ENCODE data around the gene STKLD1. TPM values are rescaled to one million over a fixed set of nuclear protein-coding genes. Genes with fewer than 3 reads are reported as not detected.

STKLD1 gene
- total RNA-seq, 5 donors from 2014 or later (not counting 1 experiment from before 2014, with no cell fraction given): 0.49 to 1.1 (median 0.70) TPM

GRCh38 chr9:133370685-133371084, 5.5 kb upstream of the STKLD1 start:
- H3K9me3 Mint-ChIP-seq: no peaks in the 10 kb centered on the region
- H3K4me1 Mint-ChIP-seq: peaks cover 70 to 90% (median 80%) of the 10 kb centered on the region in 3 donors
- peak; percentile 60 to 68 (median 64) for ATAC-seq (replicated peaks in 1 of 4)
- no peaks in the 10 kb centered on the region for H3K27me3 Mint-ChIP-seq
- peak overlapping the region; percentile 94 for H3K27ac ChIP-seq (ENCODE audit: low read length)
- peak overlapping the region; percentile 93 to 95 for H3K27ac Mint-ChIP-seq
- H3K4me3 Mint-ChIP-seq: peak overlapping the region; percentile 73 to 92 (median 76)
- WGBS (ENCODE audit: insufficient coverage): 8% methylated on average over 3 of the region's 9 CpGs
- peaks cover 12 to 48% of the 10 kb centered on the region in 2 donors for H3K36me3 ChIP-seq (ENCODE audit: control insufficient read depth in 2 of 2, extremely low read depth in 1 of 2, insufficient read depth in 1 of 2, low read length in 1 of 2)
- ChIA-PET CTCF (interaction anchor here (0.9 to 2.7 kb wide), 14 partner anchors 10 to 184 kb away, joined by 3 to 16 read pairs (median 4); partner anchors contain the start of genes SURF1 (in 2 of the 2), SURF2 (in 2 of the 2), CACFD1 (in 1 of the 2) and MED22 (in 1 of the 2)), POLR2A (interaction anchor here (0.6 to 1.5 kb wide), 5 partner anchors 8 to 340 kb away, joined by 3 to 9 read pairs (median 5); partner anchors contain the start of genes GTF3C5 (in 1 of the 2), MED22 (in 1 of the 2), RPL7A (in 1 of the 2) and SURF1 (in 1 of the 2))
- peaks cover 46 to 87% of the 10 kb centered on the region in 2 experiments for H3K4me1 ChIP-seq (ENCODE audit: control insufficient read depth in 1 of 2, extremely low read depth in 1 of 2, insufficient read depth in 2 of 2, low read length in 2 of 2)
- no peaks in the 10 kb centered on the region for H3K27me3 ChIP-seq (replicated peaks in 1 of 2; ENCODE audit: control insufficient read depth in 2 of 2, extremely low read depth in 1 of 2, insufficient read depth in 2 of 2, low read length in 1 of 2)
- H3K9me3 ChIP-seq: no peaks in the 10 kb centered on the region
- peak overlapping the region; percentile 31 to 55 for H3K4me3 ChIP-seq (ENCODE audit: control insufficient read depth in 1 of 2, extremely low read depth in 1 of 2, low read length in 1 of 2)
- peaks cover 21% of the 10 kb centered on the region for H3K36me3 Mint-ChIP-seq
- DNase-seq: peak in 34 of 35 experiments; percentile 29 to 79 (median 60)

GRCh38 chr9:133371261-133371711, 4.9 kb upstream of the STKLD1 start:
- ATAC-seq (replicated peaks in 1 of 4) (peak; percentile 53 to 67 (median 54)), DNase-seq (peak; percentile 41 to 84 (median 61))
- H3K27me3 ChIP-seq (replicated peaks in 1 of 2; ENCODE audit: control insufficient read depth in 2 of 2, extremely low read depth in 1 of 2, insufficient read depth in 2 of 2, low read length in 1 of 2): no peaks in the 10 kb centered on the region
- H3K4me3 Mint-ChIP-seq: peak overlapping the region; percentile 73 to 92 (median 76)
- peak overlapping the region; percentile 93 to 95 for H3K27ac Mint-ChIP-seq
- H3K4me1 Mint-ChIP-seq: peaks cover 70 to 84% (median 76%) of the 10 kb centered on the region in 3 donors
- CTCF ChIA-PET: interaction anchor here (0.9 to 2.7 kb wide), 14 partner anchors 10 to 185 kb away, joined by 3 to 16 read pairs (median 4); partner anchors contain the start of genes SURF1 (in 2 of the 2), SURF2 (in 2 of the 2), CACFD1 (in 1 of the 2) and MED22 (in 1 of the 2)
- peaks cover 8 to 42% of the 10 kb centered on the region in 2 donors for H3K36me3 ChIP-seq (ENCODE audit: control insufficient read depth in 2 of 2, extremely low read depth in 1 of 2, insufficient read depth in 1 of 2, low read length in 1 of 2)
- H3K27me3 Mint-ChIP-seq: no peaks in the 10 kb centered on the region
- H3K9me3 ChIP-seq: no peaks in the 10 kb centered on the region
- H3K4me3 ChIP-seq (ENCODE audit: control insufficient read depth in 1 of 2, extremely low read depth in 1 of 2, low read length in 1 of 2): peak overlapping the region; percentile 31 to 55
- H3K36me3 Mint-ChIP-seq: peaks cover 17% of the 10 kb centered on the region
- peaks cover 46 to 88% of the 10 kb centered on the region in 2 experiments for H3K4me1 ChIP-seq (ENCODE audit: control insufficient read depth in 1 of 2, extremely low read depth in 1 of 2, insufficient read depth in 2 of 2, low read length in 2 of 2)
- 4% methylated on average over 5 of the region's 12 CpGs for WGBS (ENCODE audit: insufficient coverage)
- POLR2A ChIA-PET: interaction anchor here (0.6 to 1.5 kb wide), 5 partner anchors 9 to 341 kb away, joined by 3 to 9 read pairs (median 5); partner anchors contain the start of genes GTF3C5 (in 1 of the 2), MED22 (in 1 of the 2), RPL7A (in 1 of the 2) and SURF1 (in 1 of the 2)
- no peaks in the 10 kb centered on the region for H3K9me3 Mint-ChIP-seq
- peak overlapping the region; percentile 94 for H3K27ac ChIP-seq (ENCODE audit: low read length)

GRCh38 chr9:133372144-133372543, 4.0 kb upstream of the STKLD1 start:
- DNase-seq: no peak
- no peaks in the 10 kb centered on the region for H3K27me3 Mint-ChIP-seq
- H3K4me3 ChIP-seq (ENCODE audit: control insufficient read depth in 1 of 2, extremely low read depth in 1 of 2, low read length in 1 of 2): peak overlapping the region in 1 of 2 donors; percentile 55

GRCh38 chr9:133374612-133375115, 1.5 kb upstream of the STKLD1 start:
- peak overlapping the region; percentile 93 to 97 for H3K27ac Mint-ChIP-seq
- peaks cover 9% of the 10 kb centered on the region for H3K36me3 Mint-ChIP-seq
- peaks cover 0 to 12% of the 10 kb centered on the region in 2 donors for H3K36me3 ChIP-seq (ENCODE audit: control insufficient read depth in 2 of 2, extremely low read depth in 1 of 2, insufficient read depth in 1 of 2, low read length in 1 of 2)
- peak overlapping the region; percentile 91 to 97 (median 92) for H3K4me3 Mint-ChIP-seq
- no peaks in the 10 kb centered on the region for H3K9me3 Mint-ChIP-seq
- 0% methylated on average over 5 of the region's 12 CpGs for WGBS (ENCODE audit: insufficient coverage)
- ATAC-seq (replicated peaks in 1 of 4) (no peak), DNase-seq (peak in 1 of 35 experiments; percentile 57)
- H3K27me3 Mint-ChIP-seq: no peaks in the 10 kb centered on the region
- H3K4me1 ChIP-seq (ENCODE audit: control insufficient read depth in 1 of 2, extremely low read depth in 1 of 2, insufficient read depth in 2 of 2, low read length in 2 of 2): peaks cover 43 to 66% of the 10 kb centered on the region in 2 experiments
- no peaks in the 10 kb centered on the region for H3K27me3 ChIP-seq (replicated peaks in 1 of 2; ENCODE audit: control insufficient read depth in 2 of 2, extremely low read depth in 1 of 2, insufficient read depth in 2 of 2, low read length in 1 of 2)
- CTCF ChIA-PET: interaction anchor here in 1 of 2 donors (0.9 to 1.5 kb wide), 2 partner anchors 23 to 27 kb away, joined by 4 to 7 read pairs; partner anchors contain the start of genes MED22 and RPL7A
- H3K9me3 ChIP-seq: no peaks in the 10 kb centered on the region
- H3K27ac ChIP-seq (ENCODE audit: low read length): peak overlapping the region; percentile 77
- H3K4me3 ChIP-seq (ENCODE audit: control insufficient read depth in 1 of 2, extremely low read depth in 1 of 2, low read length in 1 of 2): peak overlapping the region; percentile 76 to 83
- POLR2A ChIA-PET: no interaction called here
- H3K4me1 Mint-ChIP-seq: peaks cover 51 to 53% (median 51%) of the 10 kb centered on the region in 3 donors

More at GRCh38 chr9:133372144-133372543, 4.0 kb upstream of the STKLD1 start:
- no peaks in the 10 kb centered on the region for H3K9me3 ChIP-seq
- 41% methylated on average over 7 of the region's 7 CpGs for WGBS (ENCODE audit: insufficient coverage)
- Mint-ChIP-seq H3K27ac (peak overlapping the region; percentile 93 to 95), H3K4me1 (peaks cover 70 to 76% (median 73%) of the 10 kb centered on the region in 3 donors), H3K36me3 (peaks cover 17% of the 10 kb centered on the region), H3K4me3 (peak overlapping the region; percentile 73 to 92 (median 76)), H3K9me3 (no peaks in the 10 kb centered on the region)
- POLR2A ChIA-PET: interaction anchor here in 1 of 2 donors (0.6 kb wide), 1 partner anchor 341 kb away, joined by 3 read pairs; the partner anchor contains the start of gene GTF3C5
- CTCF ChIA-PET: interaction anchor here (1.0 to 2.7 kb wide), 6 partner anchors 16 to 186 kb away, joined by 3 to 16 read pairs (median 5); partner anchors contain the start of genes MED22 (in 1 of the 2), RPL7A (in 1 of the 2), SURF1 (in 1 of the 2) and SURF2 (in 1 of the 2)
- H3K27me3 ChIP-seq (replicated peaks in 1 of 2; ENCODE audit: control insufficient read depth in 2 of 2, extremely low read depth in 1 of 2, insufficient read depth in 2 of 2, low read length in 1 of 2): no peaks in the 10 kb centered on the region
- ATAC-seq (replicated peaks in 1 of 4): no peak
- H3K27ac ChIP-seq (ENCODE audit: low read length): peak overlapping the region; percentile 94
- H3K4me1 ChIP-seq (ENCODE audit: control insufficient read depth in 1 of 2, extremely low read depth in 1 of 2, insufficient read depth in 2 of 2, low read length in 2 of 2): peaks cover 48 to 91% of the 10 kb centered on the region in 2 experiments
- peaks cover 3 to 33% of the 10 kb centered on the region in 2 donors for H3K36me3 ChIP-seq (ENCODE audit: control insufficient read depth in 2 of 2, extremely low read depth in 1 of 2, insufficient read depth in 1 of 2, low read length in 1 of 2)

GRCh38 chr9:133375116-133375723, 946 bp upstream of the STKLD1 start:
- Histone ChIP-seq H3K4me1 (ENCODE audit: control insufficient read depth in 1 of 2, extremely low read depth in 1 of 2, insufficient read depth in 2 of 2, low read length in 2 of 2) (peaks cover 38 to 60% of the 10 kb centered on the region in 2 experiments), H3K4me3 (ENCODE audit: control insufficient read depth in 1 of 2, extremely low read depth in 1 of 2, low read length in 1 of 2) (peak overlapping the region; percentile 76 to 83), H3K36me3 (ENCODE audit: control insufficient read depth in 2 of 2, extremely low read depth in 1 of 2, insufficient read depth in 1 of 2, low read length in 1 of 2) (peaks cover 0 to 9% of the 10 kb centered on the region in 2 donors), H3K27ac (ENCODE audit: low read length) (peak overlapping the region; percentile 77), H3K27me3 (replicated peaks in 1 of 2; ENCODE audit: control insufficient read depth in 2 of 2, extremely low read depth in 1 of 2, insufficient read depth in 2 of 2, low read length in 1 of 2) (no peaks in the 10 kb centered on the region), H3K9me3 (no peaks in the 10 kb centered on the region)
- POLR2A ChIA-PET: no interaction called here
- under 1% methylated on average over 36 of the region's 39 CpGs for WGBS (ENCODE audit: insufficient coverage)
- Mint-ChIP-seq H3K4me1 (peaks cover 45 to 48% (median 45%) of the 10 kb centered on the region in 3 donors), H3K27me3 (no peaks in the 10 kb centered on the region), H3K36me3 (peaks cover 5% of the 10 kb centered on the region), H3K27ac (peak overlapping the region; percentile 93 to 97), H3K9me3 (no peaks in the 10 kb centered on the region), H3K4me3 (peak overlapping the region; percentile 91 to 97 (median 92))
- DNase-seq (peak in 1 of 35 experiments; percentile 16), ATAC-seq (replicated peaks in 1 of 4) (peak in 3 of 4 experiments; percentile 1 to 3 (median 1))
- CTCF ChIA-PET: interaction anchor here in 1 of 2 donors (0.9 to 1.5 kb wide), 2 partner anchors 24 to 27 kb away, joined by 4 to 7 read pairs; partner anchors contain the start of genes MED22 and RPL7A

All from T-cell (primary cell).